GM12872 (cell line): ENCODE measurements around the gene CALCA.

ENCODE experiments used
- TF ChIP-seq, protein P1 (sequence below): IDR thresholded peaks from 3 replicates; pipeline ENCODE4 v1.5.1; 2011; ENCODE audit warnings: low read depth, mild to moderate bottlenecking, low read length, moderate library complexity; ENCODE audit not compliant: insufficient read depth

Gene CALCA

GRCh38 chr11:14934641-14935351 lies 37.4 kb downstream of the CALCA start:
- TF ChIP-seq, protein P1, sequence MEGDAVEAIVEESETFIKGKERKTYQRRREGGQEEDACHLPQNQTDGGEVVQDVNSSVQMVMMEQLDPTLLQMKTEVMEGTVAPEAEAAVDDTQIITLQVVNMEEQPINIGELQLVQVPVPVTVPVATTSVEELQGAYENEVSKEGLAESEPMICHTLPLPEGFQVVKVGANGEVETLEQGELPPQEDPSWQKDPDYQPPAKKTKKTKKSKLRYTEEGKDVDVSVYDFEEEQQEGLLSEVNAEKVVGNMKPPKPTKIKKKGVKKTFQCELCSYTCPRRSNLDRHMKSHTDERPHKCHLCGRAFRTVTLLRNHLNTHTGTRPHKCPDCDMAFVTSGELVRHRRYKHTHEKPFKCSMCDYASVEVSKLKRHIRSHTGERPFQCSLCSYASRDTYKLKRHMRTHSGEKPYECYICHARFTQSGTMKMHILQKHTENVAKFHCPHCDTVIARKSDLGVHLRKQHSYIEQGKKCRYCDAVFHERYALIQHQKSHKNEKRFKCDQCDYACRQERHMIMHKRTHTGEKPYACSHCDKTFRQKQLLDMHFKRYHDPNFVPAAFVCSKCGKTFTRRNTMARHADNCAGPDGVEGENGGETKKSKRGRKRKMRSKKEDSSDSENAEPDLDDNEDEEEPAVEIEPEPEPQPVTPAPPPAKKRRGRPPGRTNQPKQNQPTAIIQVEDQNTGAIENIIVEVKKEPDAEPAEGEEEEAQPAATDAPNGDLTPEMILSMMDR, result no peak

GRCh38 chr11:14932447-14932846 lies 39.7 kb downstream of the CALCA start:
- TF ChIP-seq, protein P1, result no peak

- TF ChIP-seq, protein P1, result no peak
Measured at GRCh38 chr11:14930369-14930768, 41.8 kb downstream of the CALCA start.

- TF ChIP-seq, protein P1, result no peak
Measured at GRCh38 chr11:14927146-14927545, 45.0 kb downstream of the CALCA start.

GRCh38 chr11:14924318-14924717 lies 47.8 kb downstream of the CALCA start:
- TF ChIP-seq, protein P1, result no peak
